GM12891 (cell line): Measurements from ENCODE around the gene PIK3R4.

Experiments used
- PAX5 ChIP-seq: IDR thresholded peaks from 2 replicates; pipeline ENCODE4 v1.6.1; 2011; ENCODE audit warnings: low read length, moderate library complexity, mild to moderate bottlenecking; ENCODE audit not compliant: insufficient read depth, severe bottlenecking
- POLR2A ChIP-seq: IDR thresholded peaks from 2 replicates; pipeline ENCODE4 v1.6.1; 2011; ENCODE audit warnings: low read depth, low read length, control low read depth
- POLR2AphosphoS5 ChIP-seq: IDR thresholded peaks from 2 replicates; pipeline ENCODE4 v1.6.1; 2011; ENCODE audit warnings: low read depth, low read length, control low read depth
- POU2F2 ChIP-seq: IDR thresholded peaks from 2 replicates; pipeline ENCODE4 v1.6.1; 2011; ENCODE audit warnings: low read depth, mild to moderate bottlenecking, control low read depth, low read length, moderate library complexity
- SPI1 ChIP-seq: IDR thresholded peaks from 2 replicates; pipeline ENCODE4 v1.6.1; 2011; ENCODE audit warnings: low read depth, low read length, control low read depth
- TAF1 ChIP-seq: IDR thresholded peaks from 2 replicates; pipeline ENCODE4 v1.6.1; 2011; ENCODE audit warnings: low read depth, low read length, control low read depth

DNA sequence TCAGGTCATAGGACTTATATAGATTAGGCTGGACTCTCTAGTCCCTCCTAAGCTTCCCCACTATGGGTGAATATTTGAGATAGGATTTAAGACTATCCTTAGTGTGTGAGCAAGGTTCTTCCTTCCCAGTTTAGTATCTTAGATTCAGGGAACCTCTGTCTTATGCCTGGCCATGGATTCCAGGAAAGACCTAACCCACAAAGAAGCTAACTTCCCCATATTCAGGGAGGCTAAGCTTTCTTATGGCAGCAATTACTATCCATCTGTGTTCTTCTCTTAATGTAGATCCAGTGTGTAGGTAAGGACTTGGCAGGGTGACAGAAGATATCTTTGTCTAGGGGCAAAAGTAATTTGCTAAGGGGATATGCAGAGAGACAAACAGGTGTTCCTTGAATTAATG, 25.5 kb upstream of the PIK3R4 start:
- TF ChIP-seq POLR2A (no peak), TAF1 (no peak), POLR2AphosphoS5 (no peak), POU2F2 (no peak), PAX5 (no peak), SPI1 (no peak)
